ENCODE data around the gene GREB1L. TPM values are rescaled to one million over a fixed set of nuclear protein-coding genes. Genes with fewer than 3 reads are reported as not detected.
"Not testable (repeated sequence)": the region's sequence is repeated elsewhere in the genome, so short reads cannot be mapped to it uniquely, and the experiment has no call there.

Gene GREB1L
- total RNA-seq, 2 donors from 2014 or later = 0.20 to 0.58 TPM

DNA sequence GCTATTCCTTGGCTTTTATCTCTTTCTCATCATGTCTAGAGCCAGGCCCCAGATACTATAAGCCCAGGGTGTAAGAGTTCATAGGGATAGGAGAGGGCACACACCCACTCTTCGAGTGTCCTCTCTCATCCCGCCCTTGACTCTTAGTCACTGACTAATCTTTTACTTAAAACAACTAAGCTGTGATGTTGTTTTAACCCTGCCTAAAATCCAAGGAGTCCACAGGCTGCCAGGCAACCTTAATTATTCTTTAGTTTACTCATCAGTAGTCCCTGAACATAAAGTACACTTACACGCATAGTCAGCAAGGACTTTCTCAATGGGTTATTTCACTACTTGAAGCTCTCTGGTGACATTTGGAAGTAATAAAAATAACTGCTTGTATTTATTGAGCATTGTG lies 28.4 kb downstream of the GREB1L start:
- Histone ChIP-seq H3K4me3 (no peak overlapping the region), H3K36me3 (no peaks in the 10 kb centered on the region), H3K27ac (no peak overlapping the region), H3K27me3 (no peaks in the 10 kb centered on the region), H3K4me1 (no peaks in the 10 kb centered on the region), H3K9ac (ENCODE audit: low read depth in 2 of 2, low read length in 2 of 2) (no peak overlapping the region), H3K9me3 (no peaks in the 10 kb centered on the region)
- DNase-seq = no peak
- intact Hi-C loops (cut with DNase I) = no loop called here
- TF ChIP-seq CTCF (IDR thresholded peaks at IDR 0.05) = no peak

DNA sequence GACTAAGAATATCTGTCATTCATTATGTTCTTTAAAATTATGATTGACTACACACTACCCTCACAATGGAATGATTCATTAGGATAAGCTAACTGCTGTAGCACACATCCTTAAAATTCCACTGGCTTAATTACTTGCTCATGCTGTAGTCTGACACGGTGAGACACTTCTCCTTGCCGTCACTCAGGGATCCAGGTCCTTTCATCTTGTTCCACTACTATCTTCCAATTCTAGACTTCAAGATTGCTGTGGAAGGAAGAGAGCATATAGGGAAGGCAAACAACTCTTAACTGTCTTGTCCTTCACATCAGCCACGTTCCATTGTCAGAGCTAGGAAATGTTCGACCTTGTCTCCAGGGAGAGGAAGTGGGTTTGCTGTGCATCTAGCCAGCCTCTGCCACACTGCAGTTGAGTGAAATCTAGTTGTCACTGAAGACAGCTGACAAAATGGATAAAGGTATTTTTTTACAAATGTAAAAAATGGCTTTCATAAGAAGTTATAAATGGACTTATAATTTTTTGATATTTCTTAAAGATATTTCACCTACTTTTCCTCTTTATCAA lies 30.1 kb downstream of the GREB1L start:
- no peak for TF ChIP-seq CTCF (IDR thresholded peaks at IDR 0.05)
- Histone ChIP-seq H3K36me3 (no peaks in the 10 kb centered on the region), H3K4me1 (no peaks in the 10 kb centered on the region), H3K27ac (no peak overlapping the region), H3K9me3 (no peaks in the 10 kb centered on the region), H3K4me3 (no peak overlapping the region), H3K27me3 (no peaks in the 10 kb centered on the region), H3K9ac (ENCODE audit: low read depth in 2 of 2, low read length in 2 of 2) (no peak overlapping the region)
- intact Hi-C loops (cut with DNase I) = no loop called here
- DNase-seq = no peak

DNA sequence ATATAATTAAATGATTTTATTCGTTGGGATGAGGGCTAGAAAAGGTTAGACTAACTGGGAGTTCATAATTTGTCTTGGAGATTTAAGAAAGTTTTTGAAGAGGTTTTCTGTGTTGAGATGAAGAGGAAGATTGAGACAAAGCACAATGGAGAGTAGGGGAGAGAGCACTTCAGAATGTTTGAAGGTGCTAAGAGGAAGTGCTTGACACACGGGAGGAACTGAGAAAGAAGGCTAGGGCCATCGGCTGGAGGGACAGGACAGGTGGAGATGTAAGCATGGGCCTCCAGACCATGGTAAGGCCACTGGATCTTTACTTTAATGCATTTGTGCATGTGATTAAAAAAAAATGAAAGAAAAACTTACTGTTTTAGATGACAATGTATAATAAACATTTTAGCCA lies 31.5 kb downstream of the GREB1L start:
- no peak for DNase-seq
- no peaks in the 10 kb centered on the region for H3K9me3 ChIP-seq
- no peaks in the 10 kb centered on the region for H3K4me1 ChIP-seq
- no peak overlapping the region for H3K27ac ChIP-seq
- H3K4me3 ChIP-seq = no peak overlapping the region
- intact Hi-C loops (cut with DNase I) = no loop called here
- no peaks in the 10 kb centered on the region for H3K27me3 ChIP-seq
- H3K9ac ChIP-seq (ENCODE audit: low read depth in 2 of 2, low read length in 2 of 2) = no peak overlapping the region
- no peaks in the 10 kb centered on the region for H3K36me3 ChIP-seq
- no peak for TF ChIP-seq CTCF (IDR thresholded peaks at IDR 0.05)

DNA sequence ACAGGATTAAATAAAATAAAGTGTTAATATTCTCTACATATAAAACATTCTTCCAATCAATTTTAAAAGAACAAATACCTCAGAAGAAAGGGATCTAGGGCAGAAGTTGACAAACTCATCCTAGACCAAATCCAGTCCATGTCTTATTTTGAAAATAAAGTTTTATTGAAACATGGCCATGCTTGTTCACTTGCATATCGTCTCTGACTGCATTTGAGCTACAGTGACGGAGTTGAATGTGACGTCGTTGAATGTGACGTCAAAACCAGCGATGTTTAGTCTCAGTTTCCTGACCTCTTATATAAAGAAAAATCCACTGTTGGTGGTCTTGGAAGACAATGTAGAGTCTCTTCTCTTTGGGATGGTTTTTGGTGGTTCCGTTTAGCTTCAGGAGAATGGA lies 33.6 kb downstream of the GREB1L start:
- no peak overlapping the region for H3K27ac ChIP-seq
- intact Hi-C loops (cut with DNase I) = no loop called here
- DNase-seq = no peak
- no peaks in the 10 kb centered on the region for H3K9me3 ChIP-seq
- H3K36me3 ChIP-seq = no peaks in the 10 kb centered on the region
- no peaks in the 10 kb centered on the region for H3K4me1 ChIP-seq
- H3K27me3 ChIP-seq = no peaks in the 10 kb centered on the region
- no peak overlapping the region for H3K9ac ChIP-seq (ENCODE audit: low read depth in 2 of 2, low read length in 2 of 2)
- TF ChIP-seq CTCF (IDR thresholded peaks at IDR 0.05) = no peak
- H3K4me3 ChIP-seq = no peak overlapping the region

DNA sequence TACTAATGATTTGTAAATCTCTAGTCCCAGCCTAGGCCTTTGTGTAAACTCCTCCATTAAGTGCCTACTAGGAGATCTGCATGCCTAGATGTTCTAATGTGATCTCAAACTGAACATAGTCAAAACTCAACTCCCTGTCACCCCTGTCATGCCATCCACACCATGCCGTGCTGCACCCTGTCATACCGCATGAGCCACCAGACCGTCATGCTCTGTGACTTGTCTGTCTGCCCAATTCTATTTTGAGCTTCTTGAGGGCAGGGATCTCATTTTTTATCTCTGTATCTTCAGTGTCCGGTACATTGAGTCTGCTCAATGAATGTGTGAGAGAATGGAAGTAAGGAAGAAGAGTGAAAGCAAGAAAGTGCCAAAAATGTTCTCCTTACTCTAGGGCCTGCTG lies 35.5 kb downstream of the GREB1L start:
- no peak overlapping the region for H3K4me3 ChIP-seq
- no peak overlapping the region for H3K9ac ChIP-seq (ENCODE audit: low read depth in 2 of 2, low read length in 2 of 2)
- no peaks in the 10 kb centered on the region for H3K36me3 ChIP-seq
- H3K4me1 ChIP-seq = no peaks in the 10 kb centered on the region
- no peak for TF ChIP-seq CTCF (IDR thresholded peaks at IDR 0.05)
- H3K27me3 ChIP-seq = no peaks in the 10 kb centered on the region
- DNase-seq = no peak
- H3K9me3 ChIP-seq = no peaks in the 10 kb centered on the region
- intact Hi-C loops (cut with DNase I) = no loop called here
- H3K27ac ChIP-seq = no peak overlapping the region

DNA sequence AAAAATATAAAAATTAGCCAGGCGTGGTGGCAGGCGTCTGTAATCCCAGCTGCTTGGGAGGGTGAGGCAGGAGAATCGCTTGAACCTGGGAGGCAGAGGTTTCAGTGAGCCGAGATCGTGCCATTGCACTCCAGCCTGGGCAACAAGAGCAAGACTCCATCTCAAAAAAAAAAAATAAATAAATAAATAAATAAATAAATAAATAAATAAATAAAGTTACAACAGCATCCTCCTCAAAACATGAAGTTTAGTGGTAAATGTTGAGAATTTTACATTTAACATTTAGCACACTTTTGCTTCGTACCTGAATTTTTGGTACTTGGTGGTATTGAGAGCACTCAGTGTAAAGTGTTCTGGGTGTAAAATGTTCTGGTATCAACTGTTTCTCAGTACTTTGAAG lies 36.2 kb downstream of the GREB1L start:
- H3K36me3 ChIP-seq; H3K9ac ChIP-seq (ENCODE audit: low read depth in 2 of 2, low read length in 2 of 2); intact Hi-C loops (cut with DNase I); H3K4me3 ChIP-seq; H3K27ac ChIP-seq; DNase-seq; H3K4me1 ChIP-seq; H3K27me3 ChIP-seq; H3K9me3 ChIP-seq: not testable (repeated sequence)

Data from colonic mucosa (tissue), 4 donors.